Activated T-cell treated with anti-CD3 and anti-CD28 coated beads, Interleukin-2, amount 50 U/mL, for 48 hours (primary cell): ENCODE data around the gene PTF1A.

ENCODE experiments used
- DNase-seq, 2 experiments: peaks; one replicate each; pipeline ENCODE4 v3.0.0-alpha.2; 2020

Gene PTF1A, protein sequence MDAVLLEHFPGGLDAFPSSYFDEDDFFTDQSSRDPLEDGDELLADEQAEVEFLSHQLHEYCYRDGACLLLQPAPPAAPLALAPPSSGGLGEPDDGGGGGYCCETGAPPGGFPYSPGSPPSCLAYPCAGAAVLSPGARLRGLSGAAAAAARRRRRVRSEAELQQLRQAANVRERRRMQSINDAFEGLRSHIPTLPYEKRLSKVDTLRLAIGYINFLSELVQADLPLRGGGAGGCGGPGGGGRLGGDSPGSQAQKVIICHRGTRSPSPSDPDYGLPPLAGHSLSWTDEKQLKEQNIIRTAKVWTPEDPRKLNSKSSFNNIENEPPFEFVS

DNA sequence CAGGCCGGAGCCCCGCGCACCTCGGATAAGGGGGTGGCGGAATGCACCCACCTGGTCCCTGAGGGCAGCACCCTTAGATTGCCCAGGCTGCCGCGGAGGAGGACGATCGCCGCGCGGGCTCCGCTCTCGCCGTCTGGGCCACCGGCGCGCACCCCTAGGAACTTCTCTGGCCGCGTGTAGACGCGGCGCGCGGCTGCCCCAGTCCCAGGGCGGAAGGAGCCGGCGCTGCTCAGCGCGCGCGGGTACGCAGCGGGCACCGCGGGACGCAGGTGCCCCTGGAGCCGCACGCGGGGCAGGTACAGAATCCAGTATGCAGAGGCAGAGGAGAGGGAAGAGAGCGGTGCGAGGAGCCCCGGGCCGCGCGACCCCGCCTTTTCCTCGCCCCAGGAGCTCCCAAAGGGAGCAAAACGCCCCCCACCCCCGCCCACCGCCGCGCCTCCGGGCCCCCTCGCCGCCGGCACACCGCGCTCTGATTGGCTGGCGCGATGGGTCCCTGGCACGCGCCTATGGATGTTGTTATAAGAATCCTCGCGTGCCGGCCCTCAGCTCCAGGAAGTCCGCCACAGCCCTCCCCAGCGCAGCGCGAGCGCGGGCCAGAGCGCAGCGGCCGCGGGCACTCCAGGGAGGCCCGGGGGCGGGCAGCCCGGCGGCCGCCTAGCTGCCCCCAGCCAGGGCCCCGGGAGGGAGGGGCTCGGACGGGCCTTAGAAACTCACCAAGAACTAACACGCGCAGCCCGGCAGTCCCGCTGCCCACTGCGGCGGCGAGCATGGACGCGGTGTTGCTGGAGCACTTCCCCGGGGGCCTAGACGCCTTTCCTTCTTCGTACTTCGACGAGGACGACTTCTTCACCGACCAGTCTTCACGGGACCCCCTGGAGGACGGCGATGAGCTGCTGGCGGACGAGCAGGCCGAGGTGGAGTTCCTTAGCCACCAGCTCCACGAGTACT is at the start of gene PTF1A:
Gene PTF1A (plus strand): TSS at position 549 of the 948 bp plus-strand sequence. CDS start 219 bp downstream, at position 768.
- no peak for DNase-seq

DNA sequence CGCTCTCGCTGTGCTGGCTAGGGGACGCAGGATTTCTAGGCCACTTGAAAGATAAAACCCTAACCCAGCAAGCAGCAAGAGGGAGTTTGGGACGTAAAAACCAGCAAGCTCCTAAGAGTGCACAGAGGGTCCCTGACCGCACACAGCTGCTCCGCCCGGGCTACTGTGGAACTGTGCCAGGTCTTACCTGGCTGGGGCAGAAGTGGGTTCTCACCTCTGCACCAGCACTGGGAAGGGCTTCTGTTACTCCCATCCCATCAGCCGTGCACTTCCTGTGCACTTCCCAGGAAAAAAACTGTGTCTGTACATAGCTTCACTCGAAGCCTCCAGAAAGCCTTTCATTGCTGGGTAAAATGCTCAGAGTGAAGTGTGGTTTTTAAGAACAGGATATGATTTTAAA is 45.9 kb upstream of the PTF1A start:
- DNase-seq, result no peak

DNA sequence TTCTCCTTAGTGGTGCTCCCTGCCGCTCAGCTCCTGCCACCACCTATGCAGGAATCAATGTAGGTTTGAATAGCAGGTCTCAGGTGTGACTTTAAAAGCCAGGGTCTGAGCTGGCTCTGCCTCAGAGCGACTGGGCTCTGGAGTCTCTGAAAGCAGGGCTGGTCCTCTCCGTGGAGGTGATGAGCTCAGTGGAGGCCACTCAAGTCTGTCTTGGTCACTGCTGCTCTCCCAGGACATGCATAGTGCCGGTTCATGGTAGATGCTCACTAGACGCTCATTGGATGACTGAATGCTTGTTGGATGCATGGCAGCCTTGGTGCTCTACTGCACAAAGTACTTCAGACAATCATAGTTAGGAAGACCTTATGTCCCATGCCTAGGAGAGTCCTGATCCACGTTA is 45.1 kb upstream of the PTF1A start:
- no peak for DNase-seq

DNA sequence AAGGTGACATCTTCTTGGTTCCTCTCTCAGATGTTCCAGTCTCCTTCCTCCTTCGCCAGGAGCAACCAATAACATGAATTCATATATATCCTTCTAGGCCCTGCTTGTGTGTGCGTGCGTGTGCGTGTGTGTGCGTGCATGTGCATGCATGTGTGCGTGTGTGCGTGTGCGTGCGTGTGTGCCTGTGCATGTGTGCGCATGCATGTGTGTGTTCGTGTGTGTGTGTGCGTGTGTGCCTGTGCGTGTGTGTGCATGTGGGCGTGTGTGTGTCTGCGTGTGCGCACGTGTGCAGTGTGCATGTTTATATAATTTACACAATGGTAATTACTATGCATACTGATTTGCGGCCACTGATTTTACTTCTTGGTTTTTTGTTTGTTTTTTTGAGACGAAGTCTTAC is 43.9 kb upstream of the PTF1A start:
- no peak for DNase-seq

DNA sequence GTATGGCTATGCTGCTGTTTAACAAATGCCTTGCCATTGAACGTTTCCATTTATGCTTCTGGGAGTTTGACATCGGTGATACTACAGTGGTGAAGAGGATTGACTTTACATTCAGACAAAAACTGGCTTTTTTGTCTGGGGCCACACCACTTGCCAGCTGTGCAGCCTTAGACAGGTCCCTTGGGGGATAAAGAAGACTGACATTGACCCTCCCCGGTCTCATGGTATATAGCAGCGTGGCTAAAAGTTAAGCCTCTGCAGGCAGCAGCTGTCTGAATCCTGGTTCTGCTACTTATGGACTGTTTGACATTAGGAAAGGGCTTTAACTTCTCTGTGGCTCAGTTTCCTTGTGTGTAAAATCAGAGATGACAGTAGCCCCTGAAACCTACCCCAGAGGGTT is 42.0 kb upstream of the PTF1A start:
- DNase-seq, result no peak

DNA sequence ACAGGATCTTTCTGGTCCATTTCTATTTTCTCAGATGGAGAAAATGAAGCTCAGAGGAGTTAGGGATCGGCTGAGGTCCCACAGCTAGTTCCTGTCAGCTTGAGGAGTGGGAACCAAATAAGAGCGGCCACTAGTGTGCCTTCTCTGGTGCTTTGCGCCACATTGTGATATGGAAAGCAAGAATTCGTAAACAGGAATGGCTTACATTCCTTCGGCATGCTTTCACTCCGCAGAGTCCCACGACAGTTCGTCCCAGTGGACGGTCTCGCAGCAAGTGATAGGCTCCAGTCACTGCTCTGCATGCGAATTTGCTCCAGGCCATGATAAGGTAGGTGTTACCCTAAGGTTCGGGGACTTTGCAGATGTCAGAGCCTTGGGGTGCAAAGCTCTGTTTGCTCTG is 41.5 kb upstream of the PTF1A start:
- no peak for DNase-seq

DNA sequence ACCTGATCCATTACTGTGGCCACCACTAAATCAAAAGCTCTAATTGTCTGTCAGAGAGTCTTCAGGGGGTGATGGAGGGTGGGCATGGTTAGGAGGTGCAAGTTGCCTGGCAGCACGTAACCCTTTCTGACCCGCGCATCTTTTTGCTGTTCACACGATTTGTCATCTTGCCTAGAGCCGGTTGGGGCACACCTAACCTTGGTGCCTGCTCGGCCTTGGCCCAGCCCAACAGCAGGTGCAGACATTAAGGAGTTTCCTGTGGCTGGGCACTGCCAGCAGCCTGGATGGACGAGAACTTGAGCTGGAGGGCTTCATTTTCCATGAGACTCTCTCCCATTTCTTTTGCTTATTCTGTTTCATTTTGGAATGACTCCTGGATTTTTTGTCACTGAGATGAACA is 41.0 kb upstream of the PTF1A start:
- DNase-seq, result no peak

DNA sequence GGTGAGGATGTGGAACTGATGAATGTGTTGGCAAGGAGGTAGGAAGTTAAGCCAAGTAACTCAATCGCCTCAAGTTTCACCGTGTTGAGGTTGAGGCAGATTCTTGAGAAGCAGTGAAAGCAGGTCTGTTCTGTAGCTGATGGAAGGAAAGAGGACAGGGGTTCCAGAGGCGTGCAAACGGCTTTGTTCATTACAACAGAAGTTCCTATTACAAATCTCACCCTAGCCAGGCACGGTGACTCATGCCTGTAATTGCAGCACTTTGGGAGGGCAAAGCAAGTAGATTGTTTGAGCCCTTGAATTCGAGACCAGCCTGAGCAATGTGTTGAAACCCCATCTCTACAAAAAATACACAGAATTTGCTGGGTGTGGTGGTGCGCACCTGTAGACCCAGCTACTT is 36.9 kb upstream of the PTF1A start:
- no peak for DNase-seq

DNA sequence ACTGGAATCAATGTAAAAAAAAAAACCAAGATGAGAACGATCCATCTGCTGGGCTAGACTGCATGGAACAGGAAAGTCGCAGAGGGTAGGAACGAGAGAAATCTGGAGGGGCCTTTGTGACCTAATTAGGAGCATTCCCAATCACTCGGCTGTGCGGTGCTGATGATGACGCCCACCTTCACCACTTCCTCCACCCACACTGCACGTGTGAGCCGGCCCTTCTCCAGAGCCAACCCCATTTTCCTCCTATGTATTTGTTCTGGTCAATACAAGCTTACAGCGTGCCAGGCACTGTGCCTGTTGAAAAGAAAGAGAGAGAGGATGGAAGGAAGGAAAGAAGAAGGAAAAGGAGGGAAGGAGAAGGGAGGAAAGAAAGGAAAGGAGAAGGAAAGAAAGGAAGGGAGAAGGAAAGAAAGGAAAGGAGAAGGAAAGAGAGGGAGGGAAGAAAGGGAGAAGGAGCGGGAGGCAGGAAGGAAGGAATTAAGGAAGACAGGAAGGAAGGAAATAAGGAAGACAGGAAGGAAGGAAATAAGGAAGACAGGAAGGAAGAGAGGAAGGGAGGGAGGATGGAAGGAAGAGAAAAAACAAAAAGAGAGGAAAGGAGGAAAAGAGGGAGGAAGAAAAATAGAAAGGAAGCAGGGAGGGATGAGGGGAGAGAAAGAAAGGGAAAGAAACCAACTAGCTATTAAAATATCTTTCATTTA is 35.5 kb upstream of the PTF1A start:
- no peak for DNase-seq

DNA sequence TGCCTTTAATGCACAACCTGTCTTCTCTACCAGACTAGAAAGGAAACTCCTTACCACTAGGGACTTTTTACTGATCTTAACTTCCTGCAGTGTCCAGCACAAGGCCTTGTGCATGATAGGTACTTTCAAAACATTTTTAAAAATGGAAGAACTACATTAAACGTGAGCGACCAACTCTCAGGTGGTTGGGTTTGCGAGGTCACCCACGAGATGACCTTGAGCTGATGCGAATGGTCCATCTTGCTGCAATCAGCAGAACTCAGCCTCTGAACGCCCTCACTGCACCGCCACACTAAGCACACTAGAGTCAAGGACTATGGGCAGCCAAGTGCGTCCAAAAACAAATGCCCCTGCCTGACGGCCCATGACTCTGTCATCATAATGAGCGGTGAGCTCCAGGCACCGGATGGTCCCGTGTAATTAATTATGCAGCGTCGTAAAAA is 34.9 kb upstream of the PTF1A start:
- DNase-seq, result no peak

DNA sequence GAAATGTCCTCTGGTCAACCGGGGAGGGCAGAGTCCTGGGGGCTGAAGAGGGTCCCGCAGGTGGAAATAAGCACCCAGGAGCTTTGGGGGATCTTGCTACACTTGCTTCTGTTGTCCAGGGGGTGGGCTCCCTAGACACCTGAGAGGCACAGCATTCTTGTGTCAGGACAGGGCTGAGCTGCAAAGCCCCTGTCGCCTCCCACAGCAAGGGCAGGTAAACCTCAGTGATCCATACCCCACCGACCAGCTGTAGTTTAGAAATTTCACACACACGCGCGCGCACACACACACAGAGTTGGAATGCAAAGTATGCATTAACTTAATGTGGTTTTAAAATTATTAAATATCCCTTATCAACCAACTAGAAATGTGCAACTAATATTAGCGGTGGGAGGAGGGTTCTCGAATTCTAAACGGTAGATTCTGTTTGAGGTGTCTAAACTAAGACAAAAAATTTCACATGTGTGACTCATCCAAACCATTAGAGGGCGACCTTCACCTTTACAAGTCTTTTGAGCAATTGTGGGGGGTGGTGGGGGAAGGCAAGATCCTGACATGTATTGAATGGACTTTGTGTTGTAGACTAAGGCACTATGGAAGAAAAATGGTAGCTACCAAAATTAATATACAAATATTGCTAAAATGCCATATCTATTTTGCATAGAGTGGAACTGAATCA is 34.3 kb upstream of the PTF1A start:
- no peak for DNase-seq

DNA sequence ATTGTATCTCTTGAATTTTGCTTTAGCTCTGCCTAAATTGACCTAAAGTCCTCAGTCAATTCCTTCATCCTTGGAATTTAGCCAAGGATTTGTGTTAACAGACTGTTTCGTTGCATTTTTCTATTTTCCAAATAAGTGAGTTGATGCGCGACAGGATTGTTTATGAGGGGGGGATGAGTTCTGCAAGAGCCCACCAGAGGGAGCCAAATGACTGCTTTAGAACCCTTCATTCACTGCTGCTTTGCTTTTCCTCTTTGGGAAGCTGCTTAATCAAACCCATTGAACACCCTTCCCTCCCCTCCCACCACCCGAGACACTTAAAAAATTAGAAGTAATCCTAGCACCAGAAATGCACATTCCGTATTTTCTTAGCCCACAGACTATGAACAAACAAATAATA is 33.7 kb upstream of the PTF1A start:
- DNase-seq, result peak; percentile 47 to 56

DNA sequence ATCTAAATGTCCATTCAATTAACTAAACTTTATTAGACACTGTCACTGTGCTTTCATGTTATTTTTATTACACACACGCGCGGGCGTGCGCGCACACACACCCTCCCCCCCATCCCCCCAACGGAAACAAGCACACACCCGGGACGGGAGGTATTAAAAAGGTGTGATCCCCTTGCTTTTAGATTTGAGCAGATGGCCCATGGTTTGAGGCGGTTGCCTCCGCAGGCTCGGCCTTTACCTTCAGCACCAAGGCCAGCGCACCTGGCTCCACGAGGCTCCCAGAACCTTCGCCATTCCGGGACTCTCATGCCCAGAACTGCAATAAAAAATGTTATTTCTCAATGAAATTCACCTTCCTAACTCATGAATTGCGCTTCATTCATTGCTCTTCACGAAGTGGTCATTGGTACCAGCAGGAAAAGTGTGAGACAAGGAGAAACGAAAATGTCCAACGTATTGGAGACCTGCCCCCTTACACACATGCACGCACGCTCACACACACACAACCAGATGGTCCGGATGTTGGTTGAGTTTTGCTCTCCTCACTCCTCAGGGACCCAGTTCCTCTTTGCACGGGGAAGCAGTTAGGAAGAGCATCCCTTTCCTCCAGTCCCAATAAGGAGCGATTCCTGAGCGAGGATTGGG is 20.8 kb upstream of the PTF1A start:
- no peak for DNase-seq

DNA sequence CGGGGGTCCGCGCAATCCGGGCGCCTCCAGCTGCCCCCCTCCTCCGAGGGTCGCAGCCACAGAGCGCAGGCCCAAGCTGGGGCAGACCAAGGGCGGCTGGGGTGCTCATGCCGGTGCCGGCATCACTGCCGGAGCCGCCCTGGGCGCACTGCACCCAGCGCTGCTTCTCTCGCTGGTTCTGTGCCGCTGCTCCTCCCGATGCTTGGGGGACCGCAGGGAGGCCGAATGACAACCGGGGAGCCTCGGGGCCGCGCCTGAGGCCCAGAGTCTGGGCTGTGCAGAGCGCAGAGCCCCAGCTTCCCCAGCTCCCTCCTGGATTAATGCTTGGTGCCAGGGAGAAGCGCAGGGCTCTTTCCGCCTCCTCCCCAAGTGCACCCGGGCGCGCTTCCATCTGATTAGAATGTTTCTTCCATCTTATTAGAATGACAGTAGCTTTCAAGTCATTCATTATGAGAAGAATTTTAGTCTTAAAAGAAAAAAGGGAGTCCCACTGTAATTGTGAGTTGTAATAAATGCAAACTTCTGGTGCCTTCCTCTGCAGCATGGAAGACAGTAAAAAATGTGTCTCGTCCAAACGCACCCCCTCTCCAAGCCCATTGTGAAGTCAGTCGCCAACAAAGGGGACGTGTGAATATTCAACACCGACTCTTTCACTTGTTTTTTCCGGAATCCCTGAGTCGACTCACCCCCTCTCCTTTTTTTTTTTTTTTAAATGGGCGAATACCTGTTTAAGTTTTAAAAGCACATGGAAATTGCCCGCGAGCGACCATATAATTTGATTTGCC is 19.5 kb upstream of the PTF1A start:
- DNase-seq, result no peak

DNA sequence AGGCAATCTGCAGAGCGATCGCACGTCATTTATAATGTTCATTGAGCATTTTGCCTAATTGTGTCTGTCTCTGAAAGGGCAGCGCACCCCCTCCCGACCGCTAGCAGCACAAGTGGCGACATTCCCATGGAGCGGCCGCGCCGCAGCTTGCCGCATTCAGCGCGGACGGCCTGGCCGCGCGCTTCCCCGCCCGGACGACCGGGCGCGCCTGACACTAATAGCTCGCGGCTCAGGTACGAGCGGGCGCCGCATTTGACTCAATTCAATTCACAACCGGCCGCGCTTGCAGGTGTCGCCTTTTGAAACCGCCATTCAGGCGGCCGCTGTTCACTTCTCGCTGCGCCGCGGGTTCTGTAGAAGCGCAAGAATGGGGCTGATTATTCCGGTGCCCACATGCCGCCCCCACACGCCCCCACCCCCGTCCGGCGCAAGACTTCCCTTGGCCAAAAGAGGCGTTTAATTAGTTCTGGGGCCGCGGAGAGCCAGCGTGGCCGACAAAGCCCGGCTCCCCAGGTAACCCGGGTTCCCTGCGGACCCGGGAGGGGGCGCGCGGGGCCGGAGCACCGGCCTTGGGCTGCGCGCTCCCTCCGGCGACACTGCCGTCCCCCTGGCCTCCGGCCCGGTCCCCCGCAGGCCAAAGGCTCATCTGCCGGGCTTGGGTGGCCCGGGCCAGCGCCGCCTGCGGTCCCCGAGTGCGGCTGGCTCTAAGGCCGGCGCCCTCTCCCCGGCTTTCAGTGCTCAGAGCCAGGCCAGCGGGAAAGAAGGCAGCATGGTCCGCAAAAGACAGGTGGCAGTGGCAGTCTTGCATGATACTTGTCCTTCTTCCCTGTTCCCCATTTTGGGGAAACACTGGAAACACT is 18.7 kb upstream of the PTF1A start:
- DNase-seq, result no peak

DNA sequence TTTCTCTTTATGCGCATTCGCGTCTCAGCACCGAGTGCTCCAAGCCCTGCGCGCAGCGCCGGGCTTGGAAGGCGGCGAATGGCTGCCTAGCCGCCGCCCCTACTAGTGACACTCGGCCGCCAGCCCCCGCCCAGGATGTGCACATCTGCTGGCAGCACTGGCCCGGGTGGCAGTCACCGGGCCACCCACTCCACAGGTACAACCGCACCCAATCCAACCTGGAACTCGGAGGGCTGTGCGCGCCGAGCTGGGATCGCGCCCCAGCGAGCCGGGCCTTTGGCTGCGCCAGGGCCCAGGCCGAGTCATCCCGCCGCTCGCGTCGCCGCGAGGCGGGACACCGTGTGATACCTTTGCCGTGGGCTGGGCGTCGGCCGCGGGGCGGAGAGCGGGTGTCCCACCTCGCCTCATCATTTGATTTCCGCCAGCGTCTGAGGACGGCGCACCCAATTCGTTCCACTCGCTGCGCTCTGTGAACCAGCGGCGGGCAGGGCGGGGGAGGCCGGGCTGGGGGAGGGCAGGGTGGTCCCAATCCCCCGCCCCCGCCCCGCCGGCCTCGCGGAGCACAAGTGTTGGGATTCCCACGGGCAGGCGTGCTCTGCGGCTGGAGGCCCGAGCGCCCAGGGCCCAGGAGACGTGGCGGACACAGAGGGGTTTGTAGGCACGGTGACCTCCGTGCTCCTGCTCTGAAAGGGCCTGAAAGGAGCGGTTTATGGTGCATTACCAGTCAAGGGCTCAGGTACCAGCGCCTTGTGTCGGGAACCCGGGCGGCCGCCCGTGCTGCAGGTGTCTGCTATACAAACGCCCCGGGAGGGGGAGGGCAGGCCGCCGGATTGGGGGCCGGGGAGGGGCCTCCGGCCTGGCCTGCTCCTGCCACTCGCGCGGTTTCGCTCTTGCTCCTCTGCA is 17.8 kb upstream of the PTF1A start:
- no peak for DNase-seq

DNA sequence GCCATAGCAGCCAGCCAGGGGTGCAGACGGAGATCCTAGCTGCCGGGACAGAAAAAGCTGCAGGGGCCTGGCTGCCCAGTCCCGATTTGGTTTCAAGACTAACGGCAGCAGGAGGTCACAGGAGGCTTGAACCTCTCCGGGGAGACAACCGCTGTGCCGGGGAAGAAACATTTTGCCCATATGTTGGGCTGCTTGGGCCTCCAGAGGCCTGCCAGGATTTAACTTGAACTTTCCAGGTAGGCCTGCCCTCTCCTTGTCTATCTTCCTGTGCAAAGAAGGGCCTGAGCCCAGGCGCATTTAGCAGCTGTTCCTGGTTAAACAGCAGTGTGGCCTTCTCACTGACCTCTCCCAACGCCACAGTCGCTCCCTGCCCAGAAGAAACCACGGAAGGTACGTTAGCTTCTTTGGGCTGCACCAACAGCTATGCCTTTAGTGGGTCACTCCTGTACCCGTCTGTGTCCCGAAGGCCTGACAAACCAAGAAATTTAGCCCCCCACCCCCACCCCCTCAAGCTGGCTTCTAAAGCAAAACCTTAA is 17.1 kb upstream of the PTF1A start:
- DNase-seq, result no peak

DNA sequence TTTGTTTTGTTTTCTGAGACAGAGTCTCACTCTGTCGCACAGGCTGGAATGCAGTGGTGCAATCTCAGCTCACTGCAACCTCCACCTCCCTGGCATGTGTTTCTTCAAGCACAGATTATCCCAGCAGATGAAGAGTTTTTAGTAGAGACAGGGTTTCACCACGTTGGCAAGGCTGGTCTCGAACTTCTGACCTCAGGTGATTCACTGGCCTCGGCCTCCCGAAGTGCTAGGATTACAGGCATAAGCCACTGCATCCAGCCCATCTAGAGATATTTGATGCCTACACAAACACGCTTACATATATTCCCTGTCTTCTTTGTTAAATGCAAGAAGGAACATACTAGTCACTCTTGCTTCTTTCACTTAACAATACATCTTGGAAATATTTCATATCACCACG is 5.9 kb upstream of the PTF1A start:
- no peak for DNase-seq

DNA sequence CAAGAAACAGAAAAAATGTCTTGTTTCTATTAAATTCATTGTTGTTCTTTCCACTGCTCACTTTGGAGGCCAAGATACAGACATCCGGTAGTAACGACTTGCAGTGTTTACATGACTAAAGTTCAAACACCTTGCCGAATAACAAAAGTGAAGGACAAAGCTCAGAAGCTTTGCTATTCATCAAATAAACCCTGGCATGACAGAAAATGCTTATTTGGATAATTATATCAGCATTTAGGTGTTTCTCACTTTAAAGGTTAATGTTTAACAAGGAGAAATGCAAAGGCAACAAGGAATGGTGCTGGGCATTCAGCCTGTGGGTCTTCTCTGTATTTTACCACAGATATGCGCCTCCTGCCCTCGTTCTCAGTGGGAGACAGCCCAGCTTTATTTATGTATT is 5.4 kb upstream of the PTF1A start:
- DNase-seq, result no peak
